IMR-90 (cell line): ENCODE results near the gene INPP1. TPM values are rescaled to one million over a fixed set of nuclear protein-coding genes. Genes with fewer than 3 reads are reported as not detected.
A peak's percentile ranks its signal among the peaks of the same experiment; 100 is the strongest.
"Not testable (repeated sequence)": the region's sequence is repeated elsewhere in the genome, so short reads cannot be mapped to it uniquely, and the experiment has no call there.

Experiments used
- ATAC-seq: fragments of 200-7000 bp; cut with Tn5 transposase; 2 replicates; pipeline ENCODE4 v1.9.1; 2020; ENCODE audit warnings: low read depth, mild to moderate bottlenecking, moderate library complexity
- BruUV-seq: library from RNA; stranded (reverse); fragments of 400-500 nt; replicated peaks from 2 replicates; lab custom pipeline; 2021; lab: Mats Ljungman, UMichigan
- CTCF ChIA-PET: fragments of 300-600 bp; formaldehyde crosslinking; extraction: SDS; loops from one replicate; lab custom pipeline; 2021; ENCODE audit warnings: antibody characterized with exemption; lab: Yijun Ruan, JAX
- POLR2A ChIA-PET: fragments of 300-600 bp; sonication (Branson Sonifier 250); formaldehyde crosslinking; loops from one replicate; lab custom pipeline; 2022; ENCODE audit warnings: antibody characterized with exemption; ENCODE audit not compliant: unreplicated experiment; lab: Charles Lee
- DNase-seq: peaks from one replicate; pipeline ENCODE4 v3.0.0; 2013
- H2AFZ ChIP-seq: replicated peaks from 2 replicates; pipeline ENCODE3; 2013; ENCODE audit warnings: low read length, mild to moderate bottlenecking; ENCODE audit not compliant: poor library complexity
- H2AK5ac ChIP-seq: 2 replicates; pipeline ENCODE4 v1.6.1; 2013; ENCODE audit warnings: low read depth, low read length, inconsistent platforms
- H2AK9ac ChIP-seq: replicated peaks from 2 replicates; pipeline ENCODE3; 2013; ENCODE audit warnings: mild to moderate bottlenecking, low read depth, low read length, moderate library complexity; ENCODE audit not compliant: poor library complexity
- H2BK120ac ChIP-seq: 2 replicates; pipeline ENCODE4 v1.6.1; 2013; ENCODE audit warnings: low read depth, low read length, inconsistent platforms
- H2BK15ac ChIP-seq: 3 replicates; pipeline ENCODE4 v1.6.1; 2013; ENCODE audit warnings: low read depth, low read length, inconsistent platforms
- H2BK20ac ChIP-seq: 2 replicates; pipeline ENCODE4 v1.6.1; 2013; ENCODE audit warnings: low read depth, mild to moderate bottlenecking, inconsistent platforms, low read length, moderate library complexity
- H2BK5ac ChIP-seq: 2 replicates; pipeline ENCODE4 v1.6.1; 2013; ENCODE audit warnings: mild to moderate bottlenecking, low read depth, low read length, inconsistent platforms; ENCODE audit not compliant: poor library complexity, severe bottlenecking
- H3K14ac ChIP-seq: replicated peaks from 2 replicates; pipeline ENCODE4 v1.6.1; 2013; ENCODE audit warnings: low read depth, low read length, inconsistent platforms
- H3K18ac ChIP-seq: 2 replicates; pipeline ENCODE4 v1.6.1; 2013; ENCODE audit warnings: low read depth, low read length, control low read depth
- H3K23ac ChIP-seq: 2 replicates; pipeline ENCODE4 v1.6.1; 2013; ENCODE audit warnings: low read depth, low read length, inconsistent platforms
- H3K27ac ChIP-seq: 2 replicates; pipeline ENCODE4 v1.5.1; 2013; ENCODE audit warnings: mild to moderate bottlenecking, control low read depth, low read length; ENCODE audit not compliant: insufficient read depth
- H3K27me3 ChIP-seq: 2 replicates; pipeline ENCODE4 v1.6.1; 2013; ENCODE audit warnings: low read length; ENCODE audit not compliant: control insufficient read depth, insufficient read depth
- H3K36me3 ChIP-seq: 2 replicates; pipeline ENCODE4 v1.6.1; 2013; ENCODE audit warnings: low read length, mixed read lengths; ENCODE audit not compliant: control insufficient read depth, insufficient read depth
- H3K4ac ChIP-seq: 2 replicates; pipeline ENCODE4 v1.6.1; 2013; ENCODE audit warnings: low read depth, low read length, inconsistent platforms
- H3K4me1 ChIP-seq: 2 replicates; pipeline ENCODE4 v1.6.1; 2013; ENCODE audit warnings: low read length, mixed read lengths; ENCODE audit not compliant: control insufficient read depth, insufficient read depth
- H3K4me2 ChIP-seq: 2 replicates; pipeline ENCODE4 v1.6.1; 2013; ENCODE audit warnings: low read depth, mild to moderate bottlenecking, control low read depth, low read length, moderate library complexity
- H3K4me3 ChIP-seq: 2 replicates; pipeline ENCODE4 v1.5.1; 2013; ENCODE audit warnings: low read depth, mild to moderate bottlenecking, control low read depth, low read length, moderate library complexity; ENCODE audit not compliant: insufficient read depth
- H3K56ac ChIP-seq: 2 replicates; pipeline ENCODE4 v1.6.1; 2013; ENCODE audit warnings: low read length, inconsistent platforms; ENCODE audit not compliant: insufficient read depth; ENCODE audit errors: extremely low read depth
- H3K79me1 ChIP-seq, 2 experiments: 2 replicates each; pipeline ENCODE4 v1.6.1; 2013; ENCODE audit warnings: low read length in 2 of 2, inconsistent platforms in 1 of 2, low read depth in 1 of 2
- H3K9ac ChIP-seq: 2 replicates; pipeline ENCODE4 v1.6.1; 2013; ENCODE audit warnings: low read depth, low read length, control low read depth
- H3K9me1 ChIP-seq: 2 replicates; pipeline ENCODE4 v1.6.1; 2013; ENCODE audit warnings: low read length, inconsistent platforms; ENCODE audit not compliant: insufficient read depth
- H3K9me3 ChIP-seq: 2 replicates; pipeline ENCODE4 v1.6.1; 2013; ENCODE audit warnings: low read length; ENCODE audit not compliant: control insufficient read depth, insufficient read depth
- H4K20me1 ChIP-seq: 2 replicates; pipeline ENCODE4 v1.6.1; 2013; ENCODE audit warnings: low read length, inconsistent platforms; ENCODE audit not compliant: insufficient read depth
- H4K5ac ChIP-seq: 2 replicates; pipeline ENCODE4 v1.6.1; 2013; ENCODE audit warnings: mild to moderate bottlenecking, low read depth, low read length, control low read depth
- H4K8ac ChIP-seq, 2 experiments: 2 replicates each; pipeline ENCODE4 v1.6.1; 2013; ENCODE audit warnings: low read depth in 2 of 2, low read length in 2 of 2, control low read depth in 1 of 2, inconsistent platforms in 1 of 2
- H4K91ac ChIP-seq: 2 replicates; pipeline ENCODE4 v1.6.1; 2013; ENCODE audit warnings: low read depth, low read length, inconsistent platforms; ENCODE audit not compliant: insufficient read depth
- MXI1 ChIP-seq: IDR thresholded peaks from 2 replicates; pipeline ENCODE4 v1.6.1; 2012; ENCODE audit warnings: low read depth, mild to moderate bottlenecking, low read length, moderate library complexity, borderline replicate concordance
- NFE2L2 ChIP-seq: fragments of 150-350 bp; IDR thresholded peaks from 2 replicates; pipeline ENCODE4 v1.6.1; 2016; ENCODE audit warnings: low read depth, mild to moderate bottlenecking, low read length
- POLR2A ChIP-seq: IDR thresholded peaks from 2 replicates; pipeline ENCODE4 v1.6.1; 2012; ENCODE audit warnings: mild to moderate bottlenecking, low read depth, low read length
- WGBS, 2 experiments: methylation state at CpG; one replicate each; pipeline versions ENCODE4 v1.1.5 to v1.1.7; 2013; ENCODE audit warnings: missing lambda C conversion rate in 2 of 2; ENCODE audit not compliant: insufficient read length in 1 of 2; ENCODE audit errors: extremely low coverage in 2 of 2; 5-methylcytosine and 5-hydroxymethylcytosine counted together
- dilution Hi-C: fragments of 300-500 bp; cut with HindIII; formaldehyde crosslinking; loops from one replicate; pipeline ENCODE4 v1.14.3; 2018; ENCODE audit warnings: low sequenced_read_pairs; ENCODE audit not compliant: unreplicated experiment
- in situ Hi-C: fragments of 300-500 bp; cut with MboI; formaldehyde crosslinking; loops from 3 replicates; pipeline ENCODE4 v1.14.3; 2019; ENCODE audit warnings: low sequenced_read_pairs, inconsistent platforms, mixed read lengths
- intact Hi-C: fragments of 100-400 bp; cut with micrococcal nuclease; formaldehyde crosslinking; loops from 2 replicates; pipeline ENCODE4 v1.10.0; 2022
- polyA plus RNA-seq, 3 experiments: library from polyadenylated mRNA; depleted of rRNA; stranded (reverse); fragments of >200 nt; gene quantifications; 2 replicates each; pipeline ENCODE4 v1.2.3, GENCODE V29; 2012; ENCODE audit warnings: low replicate concordance in 1 of 3
- total RNA-seq: library from RNA; depleted of rRNA; stranded (reverse); fragments of >200 nt; gene quantifications from 2 replicates; pipeline ENCODE4 v1.2.3, GENCODE V29; 2012

The INPP1 gene
- total and polyA plus RNA-seq, 2 of the 4 experiments (the other 2 are of a cell fraction), result 4.1 to 10.1 TPM

DNA sequence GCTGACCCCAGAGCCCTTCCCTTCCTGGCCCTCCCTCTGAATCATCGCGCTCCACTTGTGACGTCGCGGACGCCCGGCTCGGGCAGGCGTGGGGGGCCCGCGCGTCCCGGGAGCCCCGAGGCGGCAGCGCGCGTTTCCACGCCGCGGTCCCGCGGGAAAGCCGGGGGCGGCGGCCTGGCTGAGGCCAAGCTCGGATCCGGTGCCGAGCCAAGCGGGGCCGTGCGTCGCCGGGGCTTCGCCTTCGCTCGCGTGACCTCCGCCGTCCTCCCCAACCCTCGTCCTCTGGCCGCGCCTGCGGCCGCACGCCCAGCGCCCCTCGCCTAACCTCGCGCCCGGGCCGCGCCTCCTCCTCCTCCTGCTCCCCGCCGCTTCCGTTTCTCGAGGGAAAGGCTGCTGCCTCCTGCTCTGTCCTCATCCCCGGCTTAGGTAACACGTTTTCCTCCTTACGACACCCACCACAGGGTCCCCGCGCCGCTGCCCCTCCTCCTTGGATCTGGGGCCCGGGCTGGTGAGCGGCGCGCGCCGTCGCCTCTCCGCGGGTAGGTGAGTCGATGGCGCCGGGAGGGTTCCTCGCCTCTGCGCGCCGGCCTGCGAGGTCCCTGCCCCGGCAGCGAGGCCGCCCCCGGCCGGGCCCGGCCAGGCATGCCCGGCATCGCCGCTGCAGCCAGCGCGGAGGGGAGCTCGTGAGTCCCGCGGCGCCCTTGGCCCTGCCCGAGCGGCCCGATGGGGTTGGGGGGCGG is at the start of gene INPP1 (continued):
- TF ChIP-seq NFE2L2, result no peak
- peak; percentile 20; the same call in 1 of the 2 replicates for TF ChIP-seq MXI1
- peak; percentile 26 for TF ChIP-seq POLR2A

DNA sequence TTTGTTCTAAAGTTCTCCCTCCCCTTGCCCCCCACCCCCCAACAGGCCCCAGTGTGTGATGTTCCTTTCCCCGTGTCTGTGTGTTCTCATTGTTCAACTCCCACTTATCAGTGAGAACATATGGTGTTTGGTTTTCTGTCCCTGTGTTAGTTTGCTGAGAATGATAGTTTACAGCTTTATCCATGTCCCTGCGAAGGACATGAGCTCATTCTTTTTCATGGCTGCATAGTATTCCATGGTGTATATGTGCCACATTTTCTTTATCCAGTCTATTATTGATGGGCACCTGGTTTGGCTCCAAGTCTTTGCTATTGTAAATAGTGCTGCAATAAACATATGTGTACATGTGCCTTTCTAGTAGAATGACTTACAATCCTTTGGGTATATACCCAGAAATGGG is 45.5 kb upstream of the INPP1 start:
- in situ Hi-C loops, H2BK120ac ChIP-seq, H3K36me3 ChIP-seq, H4K20me1 ChIP-seq, BruUV-seq, H4K8ac ChIP-seq, H4K5ac ChIP-seq, H3K27me3 ChIP-seq, H2BK20ac ChIP-seq, H2AFZ ChIP-seq, H3K27ac ChIP-seq, H3K9ac ChIP-seq, H3K4me2 ChIP-seq, H2BK5ac ChIP-seq, H2AK9ac ChIP-seq, H3K9me1 ChIP-seq, ATAC-seq, H3K56ac ChIP-seq, H3K4ac ChIP-seq, H3K4me1 ChIP-seq, H3K79me1 ChIP-seq, H3K9me3 ChIP-seq, POLR2A ChIA-PET, DNase-seq, H3K18ac ChIP-seq, H2AK5ac ChIP-seq, H4K91ac ChIP-seq, H3K23ac ChIP-seq, intact Hi-C loops, dilution Hi-C loops, H2BK15ac ChIP-seq, H3K14ac ChIP-seq, H3K4me3 ChIP-seq: not testable (repeated sequence)
- WGBS, 2 experiments, result no CpG with 5 or more reads among the region's 2 CpGs
- CTCF ChIA-PET, result interaction anchor here (0.6 kb wide), 1 partner anchor 10 kb away, joined by 3 read pairs; no protein-coding TSS in a partner anchor
